DMS 273 (cell line): ENCODE results near the gene IBTK.
"Not testable (repeated sequence)": the region's sequence is repeated elsewhere in the genome, so short reads cannot be mapped to it uniquely, and the experiment has no call there.

Experiments
- DNase-seq: peaks from one replicate; lab custom pipeline; 2025; ENCODE audit not compliant: unreplicated experiment; lab: John Stamatoyannopoulos, UW

IBTK gene

DNA sequence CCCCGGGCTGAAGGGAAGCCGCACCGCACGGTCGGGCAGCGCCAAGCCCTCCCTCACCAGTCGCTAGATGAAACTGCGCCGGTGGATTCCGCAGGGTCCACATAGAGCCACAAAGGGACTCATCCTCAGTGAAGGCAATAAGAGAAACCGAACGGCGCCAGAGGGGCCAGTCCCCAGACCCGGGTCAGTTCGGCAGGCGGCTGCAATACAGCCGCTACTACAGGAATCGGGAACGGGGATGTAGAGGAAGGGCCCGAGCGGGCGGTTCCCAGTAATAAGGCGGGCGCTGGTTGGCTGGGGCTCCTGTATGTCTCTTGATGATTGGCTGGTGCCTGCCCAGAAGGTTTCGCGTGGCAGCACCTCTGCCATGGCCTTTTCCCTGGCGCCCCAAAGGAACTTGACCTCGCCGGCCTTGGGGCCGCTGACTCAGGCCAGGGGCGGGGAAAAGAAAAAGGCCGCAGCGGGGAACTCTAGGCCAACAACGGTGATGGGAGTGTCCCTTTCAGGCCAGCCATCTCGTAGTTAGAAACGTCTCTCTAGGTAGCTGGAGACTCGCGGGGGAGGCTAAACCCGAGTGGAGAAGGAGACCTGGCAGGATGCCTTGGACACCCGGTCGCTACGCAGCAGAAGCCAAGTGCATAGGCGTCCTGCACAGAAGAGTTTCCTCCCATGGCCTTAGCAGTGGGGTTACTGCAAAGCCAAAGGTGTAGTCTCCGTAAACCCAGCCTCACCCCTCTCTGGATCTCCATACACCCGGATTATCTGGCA is at the start of gene IBTK:
Gene IBTK, minus strand, starts transcription at position 240 of the 768 bp plus-strand sequence. CDS start 7,258 bp downstream, outside the sequence.
- peak; percentile 94 for DNase-seq

DNA sequence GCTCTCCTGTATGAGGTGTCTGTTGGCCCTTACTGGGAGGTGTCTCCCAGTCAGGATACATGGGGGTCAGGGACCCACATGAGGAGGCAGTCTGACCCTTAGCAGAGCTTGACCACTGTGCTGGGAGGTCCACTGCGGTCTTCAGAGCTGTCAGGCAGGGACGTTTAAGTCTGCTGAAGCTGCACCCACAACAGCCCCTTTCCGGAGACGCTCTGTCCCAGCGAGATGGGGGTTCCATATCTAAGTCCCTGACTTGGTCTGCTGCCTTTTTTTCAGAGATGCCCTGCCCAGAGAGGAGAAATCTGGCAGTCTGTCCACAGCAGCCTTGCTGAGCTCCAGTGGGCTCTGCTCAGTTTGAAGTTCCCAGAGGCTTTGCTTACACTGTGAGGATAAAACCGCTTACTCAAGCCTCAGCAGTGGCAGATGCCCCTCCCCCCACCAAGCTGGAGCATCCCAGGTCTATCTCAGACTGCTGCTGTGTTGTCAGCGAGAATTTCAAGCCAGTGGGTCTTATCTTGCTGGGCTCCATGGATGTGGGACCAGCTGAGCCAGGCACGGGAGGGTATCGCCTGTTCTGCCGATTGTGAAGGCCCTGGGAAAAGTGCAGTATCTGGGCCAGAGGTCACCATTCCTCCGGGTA is 36.3 kb upstream of the IBTK start:
- DNase-seq: no peak

GRCh38 chr6:82281550-82281949 is 34.0 kb upstream of the IBTK start:
- not testable (repeated sequence) for DNase-seq

DNA sequence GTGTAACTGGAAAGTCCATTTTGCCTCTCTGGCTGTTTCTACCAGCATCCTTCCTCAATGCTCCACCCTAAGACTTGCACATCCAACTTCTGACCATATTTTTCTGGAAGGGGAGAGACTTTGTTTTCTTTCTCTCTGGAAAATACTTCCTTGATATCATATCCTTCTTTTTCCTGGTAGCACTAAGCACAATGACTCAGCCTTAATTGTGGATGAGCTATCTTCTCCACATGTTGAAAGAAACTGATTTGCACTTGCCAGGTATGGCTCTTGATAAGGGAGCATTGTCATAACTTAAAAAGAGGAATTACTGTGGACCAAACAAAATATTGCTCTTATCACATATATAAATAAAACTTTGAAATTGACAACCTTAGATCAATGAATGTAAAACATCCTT is 30.1 kb upstream of the IBTK start:
- DNase-seq: no peak

- DNase-seq: no peak
Observed at GRCh38 chr6:82275686-82276085, 28.1 kb upstream of the IBTK start.

- no peak for DNase-seq
Observed at GRCh38 chr6:82273295-82273694, 25.8 kb upstream of the IBTK start.

- DNase-seq: peak; percentile 52
Observed at GRCh38 chr6:82270881-82271635, 23.5 kb upstream of the IBTK start.

GRCh38 chr6:82268301-82268846 is 20.8 kb upstream of the IBTK start:
- DNase-seq: no peak

- DNase-seq: peak; percentile 10
Observed at GRCh38 chr6:82264824-82265223, 17.3 kb upstream of the IBTK start.

GRCh38 chr6:82264321-82264720 is 16.8 kb upstream of the IBTK start:
- DNase-seq: no peak

- DNase-seq: no peak
Observed at GRCh38 chr6:82263916-82264315, 16.4 kb upstream of the IBTK start.

GRCh38 chr6:82260997-82261732 is 13.6 kb upstream of the IBTK start:
- no peak for DNase-seq

GRCh38 chr6:82259389-82259788 is 11.8 kb upstream of the IBTK start:
- DNase-seq: no peak

DNA sequence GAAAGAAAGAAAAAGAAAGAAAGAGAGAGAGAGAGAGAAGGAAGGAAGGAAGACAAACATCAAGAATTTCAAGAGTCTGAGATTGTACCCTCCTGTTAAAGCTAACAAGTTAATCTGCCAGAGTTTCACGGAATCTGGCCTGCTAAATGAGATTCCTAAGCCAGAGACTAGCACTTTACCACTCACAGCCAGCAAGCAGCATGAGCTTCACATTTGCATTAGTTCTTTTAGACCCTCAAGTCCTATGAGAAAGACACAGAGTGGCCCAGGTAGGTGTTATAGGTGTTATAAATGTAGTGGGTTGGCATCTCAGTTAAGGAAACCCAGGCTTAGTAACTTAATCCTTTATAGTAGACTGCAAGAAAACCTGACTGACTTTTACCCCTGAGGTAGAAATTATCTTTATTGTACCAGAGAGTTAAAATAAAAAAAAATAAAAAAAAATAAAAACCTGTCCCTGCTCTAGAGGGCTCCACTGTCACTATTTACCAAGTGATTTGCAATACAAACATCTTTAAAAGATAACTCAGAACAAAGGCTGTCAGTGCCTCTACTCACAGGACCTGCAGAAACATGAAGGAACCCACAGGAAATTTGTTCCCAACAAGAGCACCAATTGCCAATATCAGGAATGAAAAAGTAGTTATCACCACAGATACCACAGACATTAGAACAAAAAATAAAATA is 9.7 kb upstream of the IBTK start:
- DNase-seq: no peak

- not testable (repeated sequence) for DNase-seq
Observed at GRCh38 chr6:82254722-82255121, 7.2 kb upstream of the IBTK start.

DNA sequence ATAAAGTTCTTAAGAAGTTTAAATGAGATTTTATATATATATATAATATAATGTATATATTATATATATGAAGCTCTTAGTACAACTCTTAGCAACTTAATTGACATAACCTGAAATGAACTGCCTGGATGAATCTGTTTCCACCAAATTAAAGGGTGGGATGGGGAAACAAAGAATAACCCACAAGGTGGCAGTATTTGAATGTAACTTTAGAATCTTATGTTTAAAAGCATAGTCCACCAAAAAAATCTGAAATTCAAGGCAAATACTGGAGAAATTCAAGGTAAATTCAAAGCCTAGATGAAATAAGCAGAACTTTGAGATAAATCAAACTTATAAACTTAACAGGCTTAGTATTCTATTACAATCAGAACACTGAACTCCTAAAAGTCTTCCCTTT is 4.4 kb upstream of the IBTK start:
- DNase-seq: peak; percentile 63

DNA sequence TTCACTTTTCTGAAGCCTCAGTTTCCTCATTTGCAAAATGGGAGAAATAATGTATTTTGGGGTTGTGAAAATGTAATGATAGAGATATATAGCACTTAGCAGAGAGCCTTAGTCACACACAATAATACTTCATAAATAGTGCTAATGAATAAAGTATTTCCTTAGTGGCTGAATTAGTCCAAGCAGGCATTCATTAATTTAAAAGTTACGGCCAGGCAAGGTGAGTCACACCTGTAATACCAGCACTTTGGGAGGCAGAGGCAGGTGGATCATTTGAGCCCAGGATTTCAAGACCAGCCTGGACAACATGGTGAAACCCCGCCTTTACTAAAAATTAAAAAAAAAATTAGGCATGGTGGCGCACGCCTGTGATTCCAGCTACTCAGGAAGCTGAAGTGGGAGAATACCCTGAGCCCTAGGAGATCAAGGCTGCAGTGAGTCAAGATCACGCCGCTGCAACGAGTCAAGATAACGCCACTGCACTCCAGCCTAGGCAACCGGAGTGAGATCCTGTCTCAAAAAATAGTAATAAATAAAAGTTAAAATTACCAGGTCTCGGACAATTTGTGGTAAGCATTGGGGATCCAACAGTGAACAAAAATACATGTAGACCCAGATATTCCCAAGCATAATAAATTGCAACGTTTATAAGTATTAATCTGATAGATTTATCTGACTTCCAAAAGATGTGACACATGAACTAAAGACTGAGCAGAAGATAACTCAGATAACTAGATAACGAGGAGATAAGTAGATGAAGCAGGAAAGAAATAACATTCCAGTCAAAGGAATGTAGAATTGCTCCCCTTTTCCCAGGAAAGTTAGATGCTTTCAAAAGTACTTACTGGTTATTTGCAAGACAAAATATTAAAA is 2.1 kb upstream of the IBTK start:
- DNase-seq: no peak

- DNase-seq: no peak
Observed at GRCh38 chr6:82248273-82248735, 760 bp upstream of the IBTK start.

DNA sequence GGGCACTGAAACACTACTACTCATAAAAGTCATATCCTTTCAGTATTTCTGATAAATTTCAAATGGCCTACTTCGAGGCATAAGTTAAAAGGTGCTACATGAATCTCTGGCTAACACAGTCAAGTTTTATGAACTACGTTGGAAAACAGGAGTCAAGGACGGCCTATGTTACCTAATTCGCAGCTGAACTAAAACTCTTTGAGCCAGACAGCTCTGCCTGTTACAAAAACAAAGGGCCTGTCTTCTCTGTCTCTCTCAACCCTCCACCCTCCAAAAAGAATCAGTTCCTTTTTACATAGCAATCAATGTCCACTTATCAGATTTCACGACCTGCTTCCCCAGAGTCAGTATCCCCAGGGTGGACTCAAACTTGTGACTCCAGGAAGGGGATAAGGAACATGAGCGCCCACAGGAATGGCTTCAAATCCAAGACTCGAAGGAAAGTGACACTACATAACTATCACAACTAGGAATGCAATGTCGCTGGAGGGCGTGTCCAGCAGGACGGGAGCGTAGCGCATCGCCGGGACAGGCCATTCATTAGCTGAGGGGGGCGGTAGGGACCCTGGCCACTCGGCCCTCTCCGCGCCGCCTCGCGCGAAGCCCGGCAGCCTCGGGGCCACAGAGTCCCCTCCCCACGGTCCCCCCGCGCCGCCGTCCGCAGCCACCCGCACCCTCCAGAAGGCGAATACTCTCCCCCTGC is 591 bp downstream of the IBTK start:
- DNase-seq: peak; percentile 74
